ENCODE data around the gene EYA2. TPM values are rescaled to one million over a fixed set of nuclear protein-coding genes. Genes with fewer than 3 reads are reported as not detected.

EYA2 gene
- polyA plus RNA-seq, 1 donor (not counting 4 experiments of a cell fraction or from before 2014, with no cell fraction given), result not detected

DNA sequence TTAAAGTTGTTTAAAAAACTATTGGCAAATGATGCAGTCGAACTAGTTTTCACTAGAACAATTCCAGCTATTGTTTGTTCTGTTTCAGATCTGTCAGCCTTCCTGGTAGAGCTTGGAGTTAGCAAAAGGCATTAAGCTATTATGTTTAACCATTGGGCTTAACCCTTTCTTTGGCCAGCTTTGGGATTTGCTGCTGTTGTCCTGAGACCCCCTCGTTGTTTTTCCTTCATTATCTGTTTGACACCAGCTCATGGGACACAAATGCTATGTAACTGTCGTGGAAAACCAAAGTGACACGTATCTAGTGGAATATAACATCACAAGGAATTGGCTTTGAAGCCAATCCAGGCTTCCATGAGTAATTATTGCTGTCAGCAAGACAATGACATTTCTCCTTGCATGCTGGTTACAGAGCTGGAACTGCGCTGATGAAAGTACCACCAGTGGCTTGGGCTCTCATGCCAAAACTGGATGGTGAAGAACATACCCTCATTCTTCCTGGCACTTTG, 96.0 kb downstream of the EYA2 start:
- Histone ChIP-seq H3K4me2 (ENCODE audit: control insufficient read depth, extremely low read depth, insufficient read depth, low read depth, low read length) (peak overlapping the region; percentile 14), H3K9me1 (ENCODE audit: control insufficient read depth, extremely low read depth, insufficient read depth, low read length) (no peaks in the 10 kb centered on the region), H3K79me2 (ENCODE audit: control insufficient read depth, insufficient read depth, low read length) (no peaks in the 10 kb centered on the region), H3K27me3 (ENCODE audit: control insufficient read depth, extremely low read depth, insufficient read depth, low read length) (no peaks in the 10 kb centered on the region), H3K4me3 (ENCODE audit: control insufficient read depth in 2 of 3, extremely low read depth in 1 of 3, insufficient read depth in 2 of 3, low read depth in 1 of 3, low read length in 3 of 3) (no peak overlapping the region), H3K4me1 (ENCODE audit: control insufficient read depth, extremely low read depth, insufficient read depth, low read length) (no peaks in the 10 kb centered on the region), H3K36me3 (ENCODE audit: control insufficient read depth in 2 of 2, extremely low read depth in 1 of 2, insufficient read depth in 2 of 2, low read length in 2 of 2) (no peaks in the 10 kb centered on the region), H4K20me1 (ENCODE audit: control insufficient read depth, extremely low read depth, insufficient read depth, low read length) (no peaks in the 10 kb centered on the region), H2AFZ (ENCODE audit: control insufficient read depth, low read length) (no peak overlapping the region), H3K27ac (ENCODE audit: control insufficient read depth, insufficient read depth, low read length) (no peak overlapping the region), H3K9ac (ENCODE audit: control insufficient read depth, extremely low read depth, insufficient read depth, low read length) (no peak overlapping the region), H3K9me3 (ENCODE audit: control insufficient read depth, low read depth, low read length) (no peaks in the 10 kb centered on the region)
- DNase-seq (ENCODE audit: low read depth, low spot score) (no peak), FAIRE-seq (no peak)
- dilution Hi-C loops (cut with MboI; ENCODE audit: extremely low pct_ligation_motif_present, low sequenced_read_pairs), result no loop called here
- TF ChIP-seq, protein P1, sequence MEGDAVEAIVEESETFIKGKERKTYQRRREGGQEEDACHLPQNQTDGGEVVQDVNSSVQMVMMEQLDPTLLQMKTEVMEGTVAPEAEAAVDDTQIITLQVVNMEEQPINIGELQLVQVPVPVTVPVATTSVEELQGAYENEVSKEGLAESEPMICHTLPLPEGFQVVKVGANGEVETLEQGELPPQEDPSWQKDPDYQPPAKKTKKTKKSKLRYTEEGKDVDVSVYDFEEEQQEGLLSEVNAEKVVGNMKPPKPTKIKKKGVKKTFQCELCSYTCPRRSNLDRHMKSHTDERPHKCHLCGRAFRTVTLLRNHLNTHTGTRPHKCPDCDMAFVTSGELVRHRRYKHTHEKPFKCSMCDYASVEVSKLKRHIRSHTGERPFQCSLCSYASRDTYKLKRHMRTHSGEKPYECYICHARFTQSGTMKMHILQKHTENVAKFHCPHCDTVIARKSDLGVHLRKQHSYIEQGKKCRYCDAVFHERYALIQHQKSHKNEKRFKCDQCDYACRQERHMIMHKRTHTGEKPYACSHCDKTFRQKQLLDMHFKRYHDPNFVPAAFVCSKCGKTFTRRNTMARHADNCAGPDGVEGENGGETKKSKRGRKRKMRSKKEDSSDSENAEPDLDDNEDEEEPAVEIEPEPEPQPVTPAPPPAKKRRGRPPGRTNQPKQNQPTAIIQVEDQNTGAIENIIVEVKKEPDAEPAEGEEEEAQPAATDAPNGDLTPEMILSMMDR (optimal IDR thresholded peaks at IDR 0.05 in 1 of 3, IDR thresholded peaks at IDR 0.05 in 1 of 3, conservative IDR thresholded peaks at IDR 0.05 in 1 of 3; ENCODE audit: extremely low read depth in 1 of 3, insufficient read depth in 2 of 3, low read length in 3 of 3), result no peak
- no peak for TF ChIP-seq EZH2 (IDR thresholded peaks at IDR 0.05; ENCODE audit: low read length)

- no peak overlapping the region for H3K4me3 ChIP-seq (ENCODE audit: control insufficient read depth in 2 of 3, extremely low read depth in 1 of 3, insufficient read depth in 2 of 3, low read depth in 1 of 3, low read length in 3 of 3)
- H3K4me2 ChIP-seq (ENCODE audit: control insufficient read depth, extremely low read depth, insufficient read depth, low read depth, low read length), result no peak overlapping the region
- no peak overlapping the region for H3K27ac ChIP-seq (ENCODE audit: control insufficient read depth, insufficient read depth, low read length)
- no peak for FAIRE-seq
- H3K4me1 ChIP-seq (ENCODE audit: control insufficient read depth, extremely low read depth, insufficient read depth, low read length), result no peaks in the 10 kb centered on the region
- H2AFZ ChIP-seq (ENCODE audit: control insufficient read depth, low read length), result no peak overlapping the region
- H4K20me1 ChIP-seq (ENCODE audit: control insufficient read depth, extremely low read depth, insufficient read depth, low read length), result no peaks in the 10 kb centered on the region
- H3K36me3 ChIP-seq (ENCODE audit: control insufficient read depth in 2 of 2, extremely low read depth in 1 of 2, insufficient read depth in 2 of 2, low read length in 2 of 2), result no peaks in the 10 kb centered on the region
- dilution Hi-C loops (cut with MboI; ENCODE audit: extremely low pct_ligation_motif_present, low sequenced_read_pairs), result no loop called here
- no peaks in the 10 kb centered on the region for H3K9me1 ChIP-seq (ENCODE audit: control insufficient read depth, extremely low read depth, insufficient read depth, low read length)
- no peak for TF ChIP-seq EZH2 (IDR thresholded peaks at IDR 0.05; ENCODE audit: low read length)
- TF ChIP-seq, protein P1 (optimal IDR thresholded peaks at IDR 0.05 in 1 of 3, IDR thresholded peaks at IDR 0.05 in 1 of 3, conservative IDR thresholded peaks at IDR 0.05 in 1 of 3; ENCODE audit: extremely low read depth in 1 of 3, insufficient read depth in 2 of 3, low read length in 3 of 3), result no peak
- DNase-seq (ENCODE audit: low read depth, low spot score), result no peak
- no peak overlapping the region for H3K9ac ChIP-seq (ENCODE audit: control insufficient read depth, extremely low read depth, insufficient read depth, low read length)
- H3K79me2 ChIP-seq (ENCODE audit: control insufficient read depth, insufficient read depth, low read length), result no peaks in the 10 kb centered on the region
- no peaks in the 10 kb centered on the region for H3K27me3 ChIP-seq (ENCODE audit: control insufficient read depth, extremely low read depth, insufficient read depth, low read length)
- H3K9me3 ChIP-seq (ENCODE audit: control insufficient read depth, low read depth, low read length), result no peaks in the 10 kb centered on the region
Observed at GRCh38 chr20:46991168-46991567, 96.5 kb downstream of the EYA2 start.
